SK-N-SH treated with all-trans-retinoic acid at 6 μM for 48 hours (cell line): ENCODE data around the gene FUT7.

Experiments
- ATAC-seq: fragments of 200-7000 bp; cut with Tn5 transposase; 3 replicates; pipeline ENCODE4 v1.9.1; 2020; ENCODE audit warnings: mild to moderate bottlenecking, moderate library complexity
- CSDC2 ChIP-seq: fragments of 250-450 bp; sonication (Bioruptor Pico); IDR thresholded peaks from 2 replicates; pipeline ENCODE4 v1.5.0; 2020; ENCODE audit warnings: mild to moderate bottlenecking, moderate library complexity
- ESRRG ChIP-seq: fragments of 250-450 bp; sonication (Bioruptor Pico); IDR thresholded peaks from 2 replicates; pipeline ENCODE4 v1.6.1; 2021; ENCODE audit warnings: mild to moderate bottlenecking
- ISL1 ChIP-seq: fragments of 250-450 bp; sonication (Bioruptor Pico); IDR thresholded peaks from 2 replicates; pipeline ENCODE4 v2.1.2; 2022; ENCODE audit warnings: mild to moderate bottlenecking, moderate library complexity
- PPARA ChIP-seq: fragments of 250-450 bp; sonication (Bioruptor Pico); IDR thresholded peaks from 2 replicates; pipeline ENCODE4 v1.5.0; 2020; ENCODE audit warnings: mild to moderate bottlenecking, borderline replicate concordance
- RARB ChIP-seq: fragments of 250-450 bp; sonication (Bioruptor Pico); IDR thresholded peaks from 2 replicates; pipeline ENCODE4 v1.8.0; 2021; ENCODE audit warnings: mild to moderate bottlenecking, moderate library complexity
- TOX ChIP-seq: fragments of 250-450 bp; sonication (Bioruptor Pico); IDR thresholded peaks from 2 replicates; pipeline ENCODE4 v1.8.0; 2021; ENCODE audit warnings: mild to moderate bottlenecking, moderate library complexity, borderline replicate concordance
- ZC3H10 ChIP-seq: fragments of 250-450 bp; sonication (Bioruptor Pico); IDR thresholded peaks from 2 replicates; pipeline ENCODE4 v1.5.1; 2021; ENCODE audit warnings: mild to moderate bottlenecking, moderate library complexity
- ZFP30 ChIP-seq: fragments of 450-650 bp; formaldehyde crosslinking; IDR thresholded peaks from 2 replicates; pipeline ENCODE4 v1.5.0; 2022; ENCODE audit warnings: mild to moderate bottlenecking, moderate library complexity
- ZNF565 ChIP-seq: fragments of 450-650 bp; formaldehyde crosslinking; conservative IDR thresholded peaks from 2 replicates; pipeline ENCODE4 v1.5.0; 2020; ENCODE audit warnings: low read depth, mild to moderate bottlenecking, moderate library complexity
- TF ChIP-seq, protein P1 (sequence below): fragments of 250-450 bp; sonication (Bioruptor Pico); IDR thresholded peaks from 2 replicates; pipeline ENCODE4 v1.5.0; 2020; ENCODE audit warnings: mild to moderate bottlenecking, moderate library complexity
- TF ChIP-seq, protein P2 (sequence below): fragments of 250-450 bp; sonication (Bioruptor Pico); IDR thresholded peaks from 2 replicates; pipeline ENCODE4 v1.8.0; 2021; ENCODE audit warnings: low read depth, mild to moderate bottlenecking, moderate library complexity, borderline replicate concordance
- TF ChIP-seq, protein P3 (sequence below): fragments of 250-450 bp; sonication (Bioruptor Pico); IDR thresholded peaks from 2 replicates; pipeline ENCODE4 v1.8.0; 2020; ENCODE audit warnings: mild to moderate bottlenecking, moderate library complexity, borderline replicate concordance
- TF ChIP-seq, protein P4 (sequence below): fragments of 250-450 bp; sonication (Bioruptor Pico); IDR thresholded peaks from 2 replicates; pipeline ENCODE4 v1.5.1; 2020; ENCODE audit warnings: low read depth, mild to moderate bottlenecking, moderate library complexity

The FUT7 gene

DNA sequence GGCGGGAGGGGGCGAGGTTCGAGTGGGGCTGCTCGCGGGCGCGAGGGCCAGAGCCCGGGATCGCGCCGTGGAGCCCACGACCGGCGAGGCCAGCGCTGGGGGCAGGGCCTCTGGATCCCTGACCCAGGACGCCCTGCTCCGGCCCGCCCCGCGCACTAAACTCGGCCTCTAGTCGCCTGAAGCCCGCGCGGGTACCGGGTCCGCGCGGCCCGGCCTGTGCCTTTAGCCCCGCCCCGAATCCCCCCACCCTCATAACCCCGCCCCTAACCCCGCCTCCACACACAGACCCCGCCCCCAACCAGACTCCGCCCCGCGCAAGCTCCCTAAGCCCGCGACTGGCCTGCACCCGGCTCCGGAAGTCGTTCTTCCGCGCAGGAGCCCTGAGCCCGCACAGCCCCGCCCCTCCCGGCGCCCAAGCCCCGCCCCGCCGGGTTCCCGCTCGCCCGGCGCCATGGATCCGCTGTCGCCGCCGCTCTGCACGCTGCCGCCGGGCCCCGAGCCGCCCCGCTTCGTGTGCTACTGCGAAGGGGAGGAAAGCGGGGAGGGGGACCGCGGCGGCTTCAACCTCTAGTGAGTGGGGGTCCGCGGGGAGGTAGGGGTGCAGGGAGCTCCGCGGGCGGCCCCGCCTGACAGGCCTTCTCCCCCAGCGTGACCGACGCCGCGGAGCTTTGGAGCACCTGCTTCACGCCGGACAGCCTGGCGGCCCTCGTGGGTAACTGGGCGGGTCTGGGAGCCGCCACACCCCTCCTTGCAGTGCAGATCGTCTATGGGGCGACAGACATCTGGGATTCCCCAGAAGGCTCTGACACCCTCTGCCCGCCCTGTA is 39.7 kb downstream of the FUT7 start, which contains the start of gene PAXX:
TSS of gene PAXX (plus strand) at position 430 of the 826 bp plus-strand sequence. CDS start at position 452, 22 bp downstream.
- TF ChIP-seq RARB (CRISPR knock-in tag) (no peak), ESRRG (CRISPR knock-in tag) (no peak), ZNF565 (no peak), ZFP30 (CRISPR knock-in tag) (no peak), TOX (CRISPR knock-in tag) (no peak), PPARA (CRISPR knock-in tag) (no peak)
- TF ChIP-seq, protein P1, sequence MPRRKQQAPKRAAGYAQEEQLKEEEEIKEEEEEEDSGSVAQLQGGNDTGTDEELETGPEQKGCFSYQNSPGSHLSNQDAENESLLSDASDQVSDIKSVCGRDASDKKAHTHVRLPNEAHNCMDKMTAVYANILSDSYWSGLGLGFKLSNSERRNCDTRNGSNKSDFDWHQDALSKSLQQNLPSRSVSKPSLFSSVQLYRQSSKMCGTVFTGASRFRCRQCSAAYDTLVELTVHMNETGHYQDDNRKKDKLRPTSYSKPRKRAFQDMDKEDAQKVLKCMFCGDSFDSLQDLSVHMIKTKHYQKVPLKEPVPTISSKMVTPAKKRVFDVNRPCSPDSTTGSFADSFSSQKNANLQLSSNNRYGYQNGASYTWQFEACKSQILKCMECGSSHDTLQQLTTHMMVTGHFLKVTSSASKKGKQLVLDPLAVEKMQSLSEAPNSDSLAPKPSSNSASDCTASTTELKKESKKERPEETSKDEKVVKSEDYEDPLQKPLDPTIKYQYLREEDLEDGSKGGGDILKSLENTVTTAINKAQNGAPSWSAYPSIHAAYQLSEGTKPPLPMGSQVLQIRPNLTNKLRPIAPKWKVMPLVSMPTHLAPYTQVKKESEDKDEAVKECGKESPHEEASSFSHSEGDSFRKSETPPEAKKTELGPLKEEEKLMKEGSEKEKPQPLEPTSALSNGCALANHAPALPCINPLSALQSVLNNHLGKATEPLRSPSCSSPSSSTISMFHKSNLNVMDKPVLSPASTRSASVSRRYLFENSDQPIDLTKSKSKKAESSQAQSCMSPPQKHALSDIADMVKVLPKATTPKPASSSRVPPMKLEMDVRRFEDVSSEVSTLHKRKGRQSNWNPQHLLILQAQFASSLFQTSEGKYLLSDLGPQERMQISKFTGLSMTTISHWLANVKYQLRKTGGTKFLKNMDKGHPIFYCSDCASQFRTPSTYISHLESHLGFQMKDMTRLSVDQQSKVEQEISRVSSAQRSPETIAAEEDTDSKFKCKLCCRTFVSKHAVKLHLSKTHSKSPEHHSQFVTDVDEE = no peak
- TF ChIP-seq, protein P2, sequence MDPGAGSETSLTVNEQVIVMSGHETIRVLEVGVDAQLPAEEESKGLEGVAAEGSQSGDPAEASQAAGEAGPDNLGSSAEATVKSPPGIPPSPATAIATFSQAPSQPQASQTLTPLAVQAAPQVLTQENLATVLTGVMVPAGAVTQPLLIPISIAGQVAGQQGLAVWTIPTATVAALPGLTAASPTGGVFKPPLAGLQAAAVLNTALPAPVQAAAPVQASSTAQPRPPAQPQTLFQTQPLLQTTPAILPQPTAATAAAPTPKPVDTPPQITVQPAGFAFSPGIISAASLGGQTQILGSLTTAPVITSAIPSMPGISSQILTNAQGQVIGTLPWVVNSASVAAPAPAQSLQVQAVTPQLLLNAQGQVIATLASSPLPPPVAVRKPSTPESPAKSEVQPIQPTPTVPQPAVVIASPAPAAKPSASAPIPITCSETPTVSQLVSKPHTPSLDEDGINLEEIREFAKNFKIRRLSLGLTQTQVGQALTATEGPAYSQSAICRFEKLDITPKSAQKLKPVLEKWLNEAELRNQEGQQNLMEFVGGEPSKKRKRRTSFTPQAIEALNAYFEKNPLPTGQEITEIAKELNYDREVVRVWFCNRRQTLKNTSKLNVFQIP (CRISPR knock-in tag) = no peak
- TF ChIP-seq, protein P3, sequence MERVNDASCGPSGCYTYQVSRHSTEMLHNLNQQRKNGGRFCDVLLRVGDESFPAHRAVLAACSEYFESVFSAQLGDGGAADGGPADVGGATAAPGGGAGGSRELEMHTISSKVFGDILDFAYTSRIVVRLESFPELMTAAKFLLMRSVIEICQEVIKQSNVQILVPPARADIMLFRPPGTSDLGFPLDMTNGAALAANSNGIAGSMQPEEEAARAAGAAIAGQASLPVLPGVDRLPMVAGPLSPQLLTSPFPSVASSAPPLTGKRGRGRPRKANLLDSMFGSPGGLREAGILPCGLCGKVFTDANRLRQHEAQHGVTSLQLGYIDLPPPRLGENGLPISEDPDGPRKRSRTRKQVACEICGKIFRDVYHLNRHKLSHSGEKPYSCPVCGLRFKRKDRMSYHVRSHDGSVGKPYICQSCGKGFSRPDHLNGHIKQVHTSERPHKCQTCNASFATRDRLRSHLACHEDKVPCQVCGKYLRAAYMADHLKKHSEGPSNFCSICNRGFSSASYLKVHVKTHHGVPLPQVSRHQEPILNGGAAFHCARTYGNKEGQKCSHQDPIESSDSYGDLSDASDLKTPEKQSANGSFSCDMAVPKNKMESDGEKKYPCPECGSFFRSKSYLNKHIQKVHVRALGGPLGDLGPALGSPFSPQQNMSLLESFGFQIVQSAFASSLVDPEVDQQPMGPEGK (CRISPR knock-in tag) = no peak
- TF ChIP-seq, protein P4, sequence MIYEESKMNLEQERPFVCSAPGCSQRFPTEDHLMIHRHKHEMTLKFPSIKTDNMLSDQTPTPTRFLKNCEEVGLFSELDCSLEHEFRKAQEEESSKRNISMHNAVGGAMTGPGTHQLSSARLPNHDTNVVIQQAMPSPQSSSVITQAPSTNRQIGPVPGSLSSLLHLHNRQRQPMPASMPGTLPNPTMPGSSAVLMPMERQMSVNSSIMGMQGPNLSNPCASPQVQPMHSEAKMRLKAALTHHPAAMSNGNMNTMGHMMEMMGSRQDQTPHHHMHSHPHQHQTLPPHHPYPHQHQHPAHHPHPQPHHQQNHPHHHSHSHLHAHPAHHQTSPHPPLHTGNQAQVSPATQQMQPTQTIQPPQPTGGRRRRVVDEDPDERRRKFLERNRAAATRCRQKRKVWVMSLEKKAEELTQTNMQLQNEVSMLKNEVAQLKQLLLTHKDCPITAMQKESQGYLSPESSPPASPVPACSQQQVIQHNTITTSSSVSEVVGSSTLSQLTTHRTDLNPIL (CRISPR knock-in tag) = no peak
- peak; percentile 88 for ATAC-seq

DNA sequence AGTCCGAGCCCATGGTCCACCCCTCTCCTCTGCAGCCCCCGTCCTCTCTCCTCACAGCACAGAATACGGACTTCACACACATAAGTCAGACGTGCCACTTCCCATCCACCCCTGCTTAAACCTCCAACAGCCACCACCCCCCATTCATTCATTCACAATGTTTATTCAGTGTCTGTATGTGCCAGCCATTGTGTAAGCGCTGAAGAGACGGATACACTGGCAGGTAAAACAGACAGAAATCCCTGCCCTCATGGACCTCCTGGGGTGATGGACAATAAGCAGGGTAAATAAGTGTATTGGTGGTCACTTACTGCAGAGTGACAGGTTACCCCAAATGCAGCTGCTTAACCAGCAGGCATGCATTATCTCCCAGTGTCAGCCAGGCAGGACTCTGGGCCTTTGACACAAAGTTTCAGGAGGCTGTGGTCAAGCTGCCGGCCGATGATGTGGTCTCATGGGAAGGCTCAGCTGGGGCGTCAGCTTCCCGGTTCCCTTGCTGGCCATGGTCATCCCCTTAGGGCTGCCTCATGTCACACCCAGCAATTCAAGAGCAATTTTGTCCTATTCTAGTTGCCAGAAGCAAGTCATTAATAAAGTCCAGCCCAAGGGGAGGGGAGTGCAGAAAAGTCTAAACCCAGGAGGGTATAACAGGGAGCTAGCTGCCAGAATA is 41.5 kb downstream of the FUT7 start:
- no peak for ATAC-seq

More for the DNA sequence above, 41.5 kb downstream of the FUT7 start:
- TF ChIP-seq ESRRG (CRISPR knock-in tag) (no peak), ISL1 (CRISPR knock-in tag) (no peak), ZFP30 (CRISPR knock-in tag) (no peak), ZC3H10 (no peak), ZNF565 (no peak), CSDC2 (CRISPR knock-in tag) (no peak)
- TF ChIP-seq, protein P4 (CRISPR knock-in tag) = no peak
- TF ChIP-seq, protein P1 = no peak
- TF ChIP-seq, protein P3 (CRISPR knock-in tag) = no peak
